Neural cell (in vitro differentiated cells): Measurements from ENCODE around the gene PWWP2B. TPM values are rescaled to one million over a fixed set of nuclear protein-coding genes. Genes with fewer than 3 reads are reported as not detected.

Source experiments
- H2AFZ ChIP-seq: fragments of 200-600, 300-800 bp; sonication (generic), shearing (Covaris generic); 2 replicates; pipeline ENCODE4 v1.6.0; 2014; ENCODE audit warnings: low read depth, mild to moderate bottlenecking, antibody characterized with exemption, low read length, moderate library complexity
- H3F3A ChIP-seq: fragments of 200-600 bp; shearing (Covaris generic); 2 replicates; pipeline ENCODE4 v1.6.1; 2016; ENCODE audit warnings: mild to moderate bottlenecking, moderate library complexity, mixed read lengths, antibody characterized with exemption, low read length; ENCODE audit not compliant: insufficient read depth, poor library complexity, severe bottlenecking
- H3K27ac ChIP-seq: fragments of 200-600, 300-800 bp; sonication (generic), shearing (Covaris generic); 2 replicates; pipeline ENCODE4 v1.5.1; 2014; ENCODE audit warnings: mild to moderate bottlenecking, low read length, moderate library complexity
- H3K27me3 ChIP-seq: fragments of 300-800, 200-600 bp; sonication (generic), shearing (Covaris generic); 2 replicates; pipeline ENCODE4 v1.6.0; 2014; ENCODE audit warnings: mild to moderate bottlenecking, low read depth, low read length, moderate library complexity; ENCODE audit not compliant: insufficient read depth
- H3K36me3 ChIP-seq: fragments of 300-800, 200-600 bp; sonication (generic), shearing (Covaris generic); 2 replicates; pipeline ENCODE4 v1.5.1; 2014; ENCODE audit warnings: mild to moderate bottlenecking, antibody characterized with exemption, low read length, moderate library complexity; ENCODE audit not compliant: insufficient read depth
- H3K4me2 ChIP-seq: fragments of 300-800, 200-600 bp; sonication (generic), shearing (Covaris generic); 2 replicates; pipeline ENCODE4 v1.6.0; 2014; ENCODE audit warnings: mild to moderate bottlenecking, low read length
- H3K4me3 ChIP-seq: fragments of 300-800, 200-600 bp; sonication (generic), shearing (Covaris generic); 2 replicates; pipeline ENCODE4 v1.5.1; 2014; ENCODE audit warnings: mild to moderate bottlenecking, low read length, moderate library complexity
- H3K79me2 ChIP-seq: fragments of 200-600 bp; shearing (Covaris generic); replicated peaks from 2 replicates; pipeline ENCODE4 v1.6.0; 2014; ENCODE audit warnings: mild to moderate bottlenecking, low read length, moderate library complexity; ENCODE audit not compliant: insufficient read depth
- H3K9ac ChIP-seq: fragments of 300-800, 200-600 bp; sonication (generic), shearing (Covaris generic); 2 replicates; pipeline ENCODE4 v1.6.1; 2016; ENCODE audit warnings: mild to moderate bottlenecking, low read length, mixed read lengths
- H3K9me2 ChIP-seq: fragments of 200-600 bp; shearing (Covaris generic); 2 replicates; pipeline ENCODE4 v1.6.1; 2016; ENCODE audit warnings: mild to moderate bottlenecking, low read length, mixed read lengths; ENCODE audit not compliant: insufficient read depth
- H3K9me3 ChIP-seq: fragments of 200-600, 300-800 bp; sonication (generic), shearing (Covaris generic); 2 replicates; pipeline ENCODE4 v1.6.1; 2016; ENCODE audit warnings: mild to moderate bottlenecking, mixed run types, low read length, moderate library complexity, mixed read lengths
- H4K20me1 ChIP-seq: fragments of 200-600 bp; shearing (Covaris generic); 2 replicates; pipeline ENCODE4 v1.6.1; 2016; ENCODE audit warnings: mild to moderate bottlenecking, mixed run types; ENCODE audit not compliant: insufficient read depth
- CTCF ChIP-seq: fragments of 450-650 bp; IDR thresholded peaks from 2 replicates; pipeline ENCODE4 v1.5.1; 2014; ENCODE audit warnings: antibody characterized with exemption, mild to moderate bottlenecking, moderate library complexity; ENCODE audit not compliant: poor library complexity, severe bottlenecking
- EP300 ChIP-seq: fragments of 450-650 bp; conservative IDR thresholded peaks from 2 replicates; pipeline ENCODE4 v1.6.1; 2014; ENCODE audit warnings: antibody characterized with exemption, mild to moderate bottlenecking, moderate library complexity; ENCODE audit not compliant: poor library complexity, severe bottlenecking
- EZH2 ChIP-seq: fragments of 200-600, 300-800 bp; shearing (Covaris generic), sonication (generic); IDR thresholded peaks from 2 replicates; pipeline ENCODE4 v1.6.1; 2014; ENCODE audit warnings: antibody characterized with exemption, low read length, borderline replicate concordance, mild to moderate bottlenecking; ENCODE audit not compliant: insufficient read depth, poor library complexity, severe bottlenecking
- MXI1 ChIP-seq: fragments of 450-650 bp; conservative IDR thresholded peaks from 2 replicates; pipeline ENCODE4 v1.6.1; 2014; ENCODE audit warnings: antibody characterized with exemption, mild to moderate bottlenecking; ENCODE audit not compliant: poor library complexity, severe bottlenecking
- POLR2AphosphoS5 ChIP-seq: IDR thresholded peaks from 2 replicates; pipeline ENCODE4 v1.6.1; 2012
- RAD21 ChIP-seq: fragments of 450-650 bp; conservative IDR thresholded peaks from 2 replicates; pipeline ENCODE4 v1.6.1; 2014; ENCODE audit warnings: antibody characterized with exemption, mild to moderate bottlenecking, moderate library complexity
- REST ChIP-seq: IDR thresholded peaks from 2 replicates; pipeline ENCODE4 v1.6.1; 2012; ENCODE audit warnings: borderline replicate concordance
- SMC3 ChIP-seq: fragments of 450-650 bp; conservative IDR thresholded peaks from 2 replicates; pipeline ENCODE4 v1.6.1; 2014; ENCODE audit warnings: antibody characterized with exemption, mild to moderate bottlenecking, moderate library complexity; ENCODE audit not compliant: poor library complexity
- TAF1 ChIP-seq: IDR thresholded peaks from 2 replicates; pipeline ENCODE4 v1.6.1; 2012; ENCODE audit warnings: low read depth
- polyA plus RNA-seq: library from polyadenylated mRNA; depleted of rRNA; stranded (reverse); fragments of >200 nt; gene quantifications from 2 replicates; pipeline ENCODE4 v1.2.3, GENCODE V29; 2014

PWWP2B gene
- polyA plus RNA-seq, 1 donor from 2014 or later = 13.0 TPM

GRCh38 chr10:132465889-132466519 is 69.0 kb downstream of the PWWP2B start:
- no peaks in the 10 kb centered on the region for H3K36me3 ChIP-seq
- H3K79me2 ChIP-seq = no peaks in the 10 kb centered on the region
- no peak for TF ChIP-seq RAD21
- no peak for TF ChIP-seq CTCF
- no peak for TF ChIP-seq TAF1
- TF ChIP-seq EZH2 = no peak
- TF ChIP-seq POLR2AphosphoS5 = no peak
- TF ChIP-seq MXI1 = no peak
- no peak for TF ChIP-seq EP300
- TF ChIP-seq REST = no peak
- TF ChIP-seq SMC3 = no peak
- no peak overlapping the region for H3K9ac ChIP-seq
- H3K4me2 ChIP-seq = no peak overlapping the region
- no peaks in the 10 kb centered on the region for H3K9me3 ChIP-seq
- H3K9me2 ChIP-seq = no peaks in the 10 kb centered on the region
- no peak overlapping the region for H2AFZ ChIP-seq
- H3K27me3 ChIP-seq = no peaks in the 10 kb centered on the region
- no peaks in the 10 kb centered on the region for H3F3A ChIP-seq
- no peak overlapping the region for H3K4me3 ChIP-seq
- no peak overlapping the region for H3K27ac ChIP-seq
- H4K20me1 ChIP-seq = no peaks in the 10 kb centered on the region

- TF ChIP-seq MXI1 (no peak), REST (no peak), EZH2 (no peak), CTCF (no peak), RAD21 (no peak), SMC3 (no peak), TAF1 (no peak), POLR2AphosphoS5 (no peak), EP300 (no peak)
- Histone ChIP-seq H3K27ac (no peak overlapping the region), H3K9ac (no peak overlapping the region), H3K9me2 (no peaks in the 10 kb centered on the region), H3K4me2 (no peak overlapping the region), H3K36me3 (no peaks in the 10 kb centered on the region), H3K9me3 (no peaks in the 10 kb centered on the region), H3K4me3 (no peak overlapping the region), H3K27me3 (no peaks in the 10 kb centered on the region), H2AFZ (no peak overlapping the region), H4K20me1 (no peaks in the 10 kb centered on the region), H3F3A (no peaks in the 10 kb centered on the region), H3K79me2 (no peaks in the 10 kb centered on the region)
Observed at GRCh38 chr10:132466520-132467463, 69.8 kb downstream of the PWWP2B start.
